NCI-H2029 (cell line): ENCODE data around the gene ARHGAP32.
"Not testable (repeated sequence)": the region's sequence is repeated elsewhere in the genome, so short reads cannot be mapped to it uniquely, and the experiment has no call there.

Experiments used
- DNase-seq: peaks from one replicate; lab custom pipeline; 2025; lab: John Stamatoyannopoulos, UW

The ARHGAP32 gene

GRCh38 chr11:128929991-128930390, 262.1 kb downstream of the ARHGAP32 start:
- no peak for DNase-seq

- no peak for DNase-seq
Observed at GRCh38 chr11:128929468-128929867, 262.7 kb downstream of the ARHGAP32 start.

- no peak for DNase-seq
Observed at GRCh38 chr11:128928400-128928799, 263.7 kb downstream of the ARHGAP32 start.

GRCh38 chr11:128927683-128928336, 264.3 kb downstream of the ARHGAP32 start:
- no peak for DNase-seq

- DNase-seq = no peak
Observed at GRCh38 chr11:128927108-128927461, 265.0 kb downstream of the ARHGAP32 start.

- no peak for DNase-seq
Observed at GRCh38 chr11:128926437-128927107, 265.6 kb downstream of the ARHGAP32 start.

- no peak for DNase-seq
Observed at GRCh38 chr11:128926000-128926399, 266.1 kb downstream of the ARHGAP32 start.

GRCh38 chr11:128925250-128925600, 266.9 kb downstream of the ARHGAP32 start:
- DNase-seq = no peak

- no peak for DNase-seq
Observed at GRCh38 chr11:128924510-128925249, 267.4 kb downstream of the ARHGAP32 start.

- DNase-seq = no peak
Observed at GRCh38 chr11:128924104-128924503, 268.0 kb downstream of the ARHGAP32 start.

GRCh38 chr11:128921793-128922192, 270.3 kb downstream of the ARHGAP32 start:
- no peak for DNase-seq

- DNase-seq = no peak
Observed at GRCh38 chr11:128920666-128921065, 271.5 kb downstream of the ARHGAP32 start.

GRCh38 chr11:128919635-128920034, 272.5 kb downstream of the ARHGAP32 start:
- not testable (repeated sequence) for DNase-seq

- DNase-seq = no peak
Observed at GRCh38 chr11:128919216-128919615, 272.9 kb downstream of the ARHGAP32 start.

- no peak for DNase-seq
Observed at GRCh38 chr11:128917144-128917724, 274.9 kb downstream of the ARHGAP32 start.

GRCh38 chr11:128916681-128917080, 275.4 kb downstream of the ARHGAP32 start:
- no peak for DNase-seq

- DNase-seq = no peak
Observed at GRCh38 chr11:128916037-128916572, 276.0 kb downstream of the ARHGAP32 start.

GRCh38 chr11:128915149-128915521, 277.0 kb downstream of the ARHGAP32 start:
- DNase-seq = no peak
